ENCODE measurements around the gene VSTM2L.

GRCh38 chr20:37912874-37913273 lies 9.9 kb downstream of the VSTM2L start:
- TF ChIP-seq, protein P1, sequence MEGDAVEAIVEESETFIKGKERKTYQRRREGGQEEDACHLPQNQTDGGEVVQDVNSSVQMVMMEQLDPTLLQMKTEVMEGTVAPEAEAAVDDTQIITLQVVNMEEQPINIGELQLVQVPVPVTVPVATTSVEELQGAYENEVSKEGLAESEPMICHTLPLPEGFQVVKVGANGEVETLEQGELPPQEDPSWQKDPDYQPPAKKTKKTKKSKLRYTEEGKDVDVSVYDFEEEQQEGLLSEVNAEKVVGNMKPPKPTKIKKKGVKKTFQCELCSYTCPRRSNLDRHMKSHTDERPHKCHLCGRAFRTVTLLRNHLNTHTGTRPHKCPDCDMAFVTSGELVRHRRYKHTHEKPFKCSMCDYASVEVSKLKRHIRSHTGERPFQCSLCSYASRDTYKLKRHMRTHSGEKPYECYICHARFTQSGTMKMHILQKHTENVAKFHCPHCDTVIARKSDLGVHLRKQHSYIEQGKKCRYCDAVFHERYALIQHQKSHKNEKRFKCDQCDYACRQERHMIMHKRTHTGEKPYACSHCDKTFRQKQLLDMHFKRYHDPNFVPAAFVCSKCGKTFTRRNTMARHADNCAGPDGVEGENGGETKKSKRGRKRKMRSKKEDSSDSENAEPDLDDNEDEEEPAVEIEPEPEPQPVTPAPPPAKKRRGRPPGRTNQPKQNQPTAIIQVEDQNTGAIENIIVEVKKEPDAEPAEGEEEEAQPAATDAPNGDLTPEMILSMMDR (IDR thresholded peaks at IDR 0.05) = no peak
- TF ChIP-seq POLR2AphosphoS5 (IDR thresholded peaks at IDR 0.05) = no peak
- no peak for TF ChIP-seq POLR2A (IDR thresholded peaks at IDR 0.05)
- TF ChIP-seq EP300 (IDR thresholded peaks at IDR 0.05) = no peak

Data from suprapubic skin (tissue), 4 donors.